Neuronal stem cell (in vitro differentiated cells): ENCODE results near the gene NKD2.

Experiments
- DNase-seq: peaks from one replicate; pipeline ENCODE4 v3.0.0-alpha.2; 2013; ENCODE audit warnings: low spot score
- H2AFZ ChIP-seq: one replicate; pipeline ENCODE4 v1.6.1; 2013; ENCODE audit warnings: mild to moderate bottlenecking, low read length, inconsistent platforms
- H2AK5ac ChIP-seq: 2 replicates; pipeline ENCODE4 v1.6.1; 2013; ENCODE audit warnings: low read depth, mild to moderate bottlenecking, inconsistent platforms, low read length, moderate library complexity, mixed read lengths
- H2BK120ac ChIP-seq: 2 replicates; pipeline ENCODE4 v1.6.1; 2013; ENCODE audit warnings: low read depth, mild to moderate bottlenecking, inconsistent platforms, low read length, moderate library complexity, mixed read lengths
- H2BK12ac ChIP-seq: one replicate; pipeline ENCODE4 v1.6.1; 2013; ENCODE audit warnings: low read length, inconsistent platforms
- H2BK15ac ChIP-seq: 2 replicates; pipeline ENCODE4 v1.6.1; 2013; ENCODE audit warnings: mild to moderate bottlenecking, low read length, inconsistent platforms, mixed read lengths
- H2BK5ac ChIP-seq: one replicate; pipeline ENCODE4 v1.6.1; 2013; ENCODE audit warnings: inconsistent platforms, mild to moderate bottlenecking, low read length, moderate library complexity
- H3K14ac ChIP-seq: one replicate; pipeline ENCODE4 v1.6.1; 2013; ENCODE audit warnings: low read length, inconsistent platforms
- H3K18ac ChIP-seq: 2 replicates; pipeline ENCODE4 v1.6.1; 2013; ENCODE audit warnings: low read length, inconsistent platforms
- H3K23ac ChIP-seq: 2 replicates; pipeline ENCODE4 v1.6.1; 2013; ENCODE audit warnings: low read depth, mild to moderate bottlenecking, mixed read lengths, low read length, inconsistent platforms; ENCODE audit not compliant: poor library complexity
- H3K27ac ChIP-seq: replicated peaks from 3 replicates; pipeline ENCODE4 v1.5.1; 2013; ENCODE audit warnings: low read length, inconsistent platforms
- H3K27me3 ChIP-seq, 3 experiments: 2 replicates each; pipeline ENCODE4 v1.6.1; 2013; ENCODE audit warnings: low read length in 3 of 3, mild to moderate bottlenecking in 2 of 3, inconsistent platforms in 1 of 3, low read depth in 1 of 3, mixed read lengths in 1 of 3, moderate library complexity in 1 of 3; ENCODE audit not compliant: control insufficient read depth in 3 of 3, insufficient read depth in 3 of 3
- H3K36me3 ChIP-seq, 2 donors: replicated peaks in 1 of 2; 2 replicates each; pipeline ENCODE4 v1.6.1; 2013; ENCODE audit warnings: low read length in 2 of 2; ENCODE audit not compliant: control insufficient read depth in 2 of 2, insufficient read depth in 2 of 2
- H3K4ac ChIP-seq: 2 replicates; pipeline ENCODE4 v1.6.1; 2013; ENCODE audit warnings: inconsistent platforms, mild to moderate bottlenecking, low read length, moderate library complexity
- H3K4me1 ChIP-seq, 2 donors: 1 replicate in 1 of 2; 2 replicates in 1 of 2; pipeline ENCODE4 v1.6.1; 2013; ENCODE audit warnings: low read length in 2 of 2, low read depth in 1 of 2; ENCODE audit not compliant: control insufficient read depth in 2 of 2, insufficient read depth in 1 of 2
- H3K4me2 ChIP-seq: one replicate; pipeline ENCODE4 v1.6.1; 2013; ENCODE audit warnings: mild to moderate bottlenecking, low read length, inconsistent platforms; ENCODE audit not compliant: insufficient read depth, poor library complexity, severe bottlenecking
- H3K4me3 ChIP-seq, 2 donors: 2 replicates each; pipeline ENCODE4 v1.5.1; 2013; ENCODE audit warnings: low read length in 2 of 2, mild to moderate bottlenecking in 2 of 2, inconsistent platforms in 1 of 2, moderate library complexity in 1 of 2
- H3K79me1 ChIP-seq: one replicate; pipeline ENCODE4 v1.6.1; 2013; ENCODE audit warnings: low read depth, mild to moderate bottlenecking, inconsistent platforms, low read length, moderate library complexity
- H3K9ac ChIP-seq: one replicate; pipeline ENCODE4 v1.6.1; 2013; ENCODE audit warnings: mild to moderate bottlenecking, low read depth, low read length, inconsistent platforms; ENCODE audit not compliant: poor library complexity
- H3K9me3 ChIP-seq, 2 donors: replicated peaks in 1 of 2; 2 replicates each; pipeline versions ENCODE3 to v1.6.1; 2013; ENCODE audit warnings: low read length in 2 of 2, mild to moderate bottlenecking in 2 of 2, inconsistent platforms in 1 of 2, low read depth in 1 of 2, mixed read lengths in 1 of 2, moderate library complexity in 1 of 2; ENCODE audit not compliant: control insufficient read depth in 2 of 2, insufficient read depth in 1 of 2
- H4K8ac ChIP-seq: one replicate; pipeline ENCODE4 v1.6.1; 2013; ENCODE audit warnings: low read depth, mild to moderate bottlenecking, inconsistent platforms, low read length, moderate library complexity
- H4K91ac ChIP-seq: one replicate; pipeline ENCODE4 v1.6.1; 2013; ENCODE audit warnings: low read length, low read depth, mild to moderate bottlenecking, inconsistent platforms; ENCODE audit not compliant: poor library complexity
- WGBS, 2 donors: extraction: QIAGEN DNeasy Blood & Tissue Kit; methylation state at CpG; one replicate each; pipeline ENCODE4 v1.1.7; 2013; ENCODE audit warnings: missing lambda C conversion rate in 2 of 2, mixed read lengths in 1 of 2; ENCODE audit not compliant: insufficient read length in 2 of 2, insufficient replicate concordance in 1 of 2; ENCODE audit errors: extremely low coverage in 2 of 2; 5-methylcytosine and 5-hydroxymethylcytosine counted together

Gene NKD2

DNA sequence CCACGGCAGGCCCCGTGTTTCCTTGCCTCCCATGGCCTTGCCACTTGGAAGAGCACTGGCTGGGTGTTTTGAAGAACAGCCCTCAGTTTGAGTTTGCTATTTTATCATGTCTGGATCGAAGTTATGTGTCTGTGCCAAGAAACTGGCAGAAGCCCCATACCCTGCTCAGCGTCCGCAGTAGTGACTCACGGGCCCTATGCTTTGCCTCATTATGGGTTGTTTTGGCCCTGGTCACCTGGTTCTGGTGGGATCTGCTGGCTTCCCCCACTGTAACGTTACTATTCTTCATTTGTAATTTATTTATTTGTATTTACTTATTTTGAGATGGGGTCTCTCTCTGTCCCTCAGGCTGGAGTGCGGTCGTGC is 42.3 kb upstream of the NKD2 start:
- Histone ChIP-seq H3K79me1 (no peaks in the 10 kb centered on the region), H3K27me3 (peaks cover 0 to 2% (median 0%) of the 10 kb centered on the region in 3 experiments)

DNA sequence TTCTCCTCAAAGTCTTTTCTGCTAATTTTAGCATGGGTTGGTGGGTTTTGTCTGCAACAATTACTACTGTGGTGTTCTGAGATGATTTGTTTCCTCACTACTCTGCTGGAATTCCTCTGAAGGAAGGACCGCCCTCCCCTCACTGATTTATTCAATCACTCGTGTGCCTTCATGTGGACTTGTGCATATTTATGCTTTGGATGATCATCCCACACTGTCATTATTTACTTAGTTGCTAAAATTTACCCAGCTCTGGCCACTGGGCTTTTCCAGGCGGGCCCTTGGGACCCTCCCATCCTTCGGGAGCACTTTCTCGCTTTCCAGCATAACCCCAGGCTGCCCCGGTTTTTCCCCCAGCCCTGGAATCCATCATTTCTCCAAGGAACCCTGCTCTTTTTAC is 41.7 kb upstream of the NKD2 start:
- Histone ChIP-seq H2AK5ac (no peak overlapping the region), H3K4me1 (peaks cover 0 to 3% of the 10 kb centered on the region in 2 donors), H3K4me2 (no peak overlapping the region), H3K36me3 (no peaks in the 10 kb centered on the region), H3K9me3 (peaks cover 0 to 6% of the 10 kb centered on the region in 2 donors), H3K4ac (no peak overlapping the region), H2BK5ac (no peak overlapping the region), H2AFZ (no peak overlapping the region), H2BK12ac (no peak overlapping the region), H4K8ac (no peak overlapping the region), H3K9ac (no peak overlapping the region), H3K79me1 (no peaks in the 10 kb centered on the region), H2BK15ac (no peak overlapping the region), H3K23ac (no peak overlapping the region), H3K18ac (no peak overlapping the region), H3K27ac (no peak overlapping the region), H3K27me3 (peaks cover 0 to 2% (median 0%) of the 10 kb centered on the region in 3 experiments), H3K4me3 (no peak overlapping the region), H4K91ac (no peak overlapping the region), H2BK120ac (no peak overlapping the region), H3K14ac (no peak overlapping the region)
- no CpG with 5 or more reads among the region's 6 CpGs for WGBS, 2 donors
- DNase-seq = no peak

More for the DNA sequence above, 42.3 kb upstream of the NKD2 start:
- no peak for DNase-seq
- H3K36me3 ChIP-seq = no peaks in the 10 kb centered on the region
- no CpG with 5 or more reads among the region's 9 CpGs for WGBS, 2 donors
- no peak overlapping the region for H2BK15ac ChIP-seq
- no peak overlapping the region for H3K23ac ChIP-seq
- no peak overlapping the region for H3K18ac ChIP-seq
- H3K4me1 ChIP-seq = peaks cover 0 to 3% of the 10 kb centered on the region in 2 donors
- H2AK5ac ChIP-seq = no peak overlapping the region
- H3K4ac ChIP-seq = no peak overlapping the region
- no peak overlapping the region for H4K8ac ChIP-seq
- no peak overlapping the region for H3K9ac ChIP-seq
- no peak overlapping the region for H2BK12ac ChIP-seq
- no peak overlapping the region for H2BK120ac ChIP-seq
- H3K27ac ChIP-seq = no peak overlapping the region
- H2BK5ac ChIP-seq = no peak overlapping the region
- no peak overlapping the region for H3K4me3 ChIP-seq
- no peak overlapping the region for H4K91ac ChIP-seq
- H3K9me3 ChIP-seq = peaks cover 0 to 6% of the 10 kb centered on the region in 2 donors
- H2AFZ ChIP-seq = no peak overlapping the region
- H3K4me2 ChIP-seq = no peak overlapping the region
- no peak overlapping the region for H3K14ac ChIP-seq

DNA sequence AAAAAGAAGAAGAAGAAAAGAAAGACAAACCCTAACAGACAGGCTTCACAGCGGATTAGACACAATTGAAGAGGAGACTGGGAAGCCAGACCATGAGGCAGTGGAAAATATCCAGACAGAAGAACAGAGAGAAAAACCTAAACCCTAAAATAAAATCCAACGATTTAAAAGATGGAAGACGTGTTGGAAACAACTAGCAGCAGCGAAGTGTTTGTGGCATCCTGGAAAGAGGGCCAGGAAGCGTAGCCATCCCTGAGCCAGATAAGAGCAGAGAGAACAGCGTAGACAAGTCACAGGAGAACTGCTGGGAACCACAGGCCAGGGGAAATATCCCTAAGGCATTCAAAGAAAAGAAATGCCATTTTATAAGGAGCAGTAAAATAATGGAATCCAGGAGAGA is 39.7 kb upstream of the NKD2 start:
- H2BK15ac ChIP-seq = no peak overlapping the region
- no peak overlapping the region for H3K14ac ChIP-seq
- H3K4ac ChIP-seq = no peak overlapping the region
- peak overlapping the region; percentile 16 for H2AFZ ChIP-seq
- no peak overlapping the region for H3K18ac ChIP-seq
- no CpG with 5 or more reads among the region's 6 CpGs for WGBS, 2 donors
- H3K4me3 ChIP-seq = no peak overlapping the region
- no peak overlapping the region for H2BK5ac ChIP-seq
- H3K4me2 ChIP-seq = no peak overlapping the region
- H2AK5ac ChIP-seq = no peak overlapping the region
- no peaks in the 10 kb centered on the region for H3K36me3 ChIP-seq
- no peaks in the 10 kb centered on the region for H3K79me1 ChIP-seq
- no peak overlapping the region for H4K91ac ChIP-seq
- peaks cover 0 to 2% of the 10 kb centered on the region in 2 donors for H3K4me1 ChIP-seq
- no peak overlapping the region for H2BK120ac ChIP-seq
- H3K23ac ChIP-seq = no peak overlapping the region
- no peak for DNase-seq
- H3K9me3 ChIP-seq = peaks cover 0 to 6% of the 10 kb centered on the region in 2 donors
- no peak overlapping the region for H2BK12ac ChIP-seq
- H3K27ac ChIP-seq = no peak overlapping the region
- no peak overlapping the region for H4K8ac ChIP-seq
- H3K9ac ChIP-seq = no peak overlapping the region
- peaks cover 0 to 2% (median 0%) of the 10 kb centered on the region in 3 experiments for H3K27me3 ChIP-seq

DNA sequence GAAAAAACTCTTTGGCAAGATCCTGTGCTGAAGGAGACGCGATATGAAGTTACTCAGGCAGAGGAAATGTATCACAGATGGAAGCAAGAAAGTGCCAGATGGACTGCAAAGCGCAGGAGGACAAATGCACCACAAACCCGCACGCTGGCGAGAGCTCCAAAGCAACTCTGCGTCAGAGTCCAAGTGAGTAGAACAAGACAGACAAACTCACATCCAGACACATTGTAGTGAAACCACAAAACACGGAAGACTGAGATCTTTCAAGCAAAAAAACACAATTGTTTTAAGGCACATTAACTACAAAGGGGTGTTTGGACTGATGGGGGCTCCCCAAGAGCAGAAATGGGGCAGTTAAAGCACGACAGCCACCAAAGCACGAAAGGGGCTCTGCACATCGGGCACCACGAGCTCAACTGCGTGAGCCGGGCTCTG is 39.2 kb upstream of the NKD2 start:
- Histone ChIP-seq H2AFZ (peak overlapping the region; percentile 16), H3K27ac (no peak overlapping the region), H3K4ac (no peak overlapping the region), H3K4me1 (no peaks in the 10 kb centered on the region), H3K4me2 (no peak overlapping the region), H2BK5ac (no peak overlapping the region), H3K27me3 (peaks cover 0 to 2% (median 0%) of the 10 kb centered on the region in 3 experiments), H3K23ac (no peak overlapping the region), H3K36me3 (no peaks in the 10 kb centered on the region), H3K79me1 (no peaks in the 10 kb centered on the region), H2BK15ac (no peak overlapping the region), H2AK5ac (no peak overlapping the region), H2BK12ac (no peak overlapping the region), H4K8ac (no peak overlapping the region), H2BK120ac (no peak overlapping the region), H3K14ac (no peak overlapping the region), H3K9me3 (peaks cover 0 to 6% of the 10 kb centered on the region in 2 donors), H3K9ac (no peak overlapping the region), H4K91ac (no peak overlapping the region), H3K4me3 (no peak overlapping the region), H3K18ac (no peak overlapping the region)
- no CpG with 5 or more reads among the region's 14 CpGs for WGBS, 2 donors
- no peak for DNase-seq
